HG03103 (cell line): ENCODE measurements around the gene STC2.

ENCODE experiments used
- ATAC-seq: cut with Tn5 transposase; IDR thresholded peaks from one replicate; pipeline ENCODE4 v1.9.1; 2021; ENCODE audit warnings: low read depth; ENCODE audit not compliant: unreplicated experiment

STC2 gene

GRCh38 chr5:173314166-173314952 is 13.9 kb downstream of the STC2 start:
- no peak for ATAC-seq

GRCh38 chr5:173313351-173313801 is 14.8 kb downstream of the STC2 start:
- no peak for ATAC-seq

GRCh38 chr5:173312821-173313220 is 15.4 kb downstream of the STC2 start:
- no peak for ATAC-seq

GRCh38 chr5:173311818-173312585 is 16.2 kb downstream of the STC2 start:
- ATAC-seq = no peak

- ATAC-seq = no peak
These were observed 17.1 kb downstream of the STC2 start for GRCh38 chr5:173310861-173311785.

GRCh38 chr5:173310218-173310769 is 17.9 kb downstream of the STC2 start:
- no peak for ATAC-seq

GRCh38 chr5:173309731-173310130 is 18.5 kb downstream of the STC2 start:
- ATAC-seq = no peak

GRCh38 chr5:173308226-173308625 is 20.0 kb downstream of the STC2 start:
- ATAC-seq = no peak

- no peak for ATAC-seq
These were observed 20.5 kb downstream of the STC2 start for GRCh38 chr5:173307695-173308094.

- no peak for ATAC-seq
These were observed 21.5 kb downstream of the STC2 start for GRCh38 chr5:173306695-173307094.

- no peak for ATAC-seq
These were observed 23.6 kb downstream of the STC2 start for GRCh38 chr5:173304591-173304988.

GRCh38 chr5:173303878-173304590 is 24.2 kb downstream of the STC2 start:
- ATAC-seq = no peak

GRCh38 chr5:173302546-173303155 is 25.6 kb downstream of the STC2 start:
- ATAC-seq = no peak

GRCh38 chr5:173301695-173302545 is 26.3 kb downstream of the STC2 start:
- ATAC-seq = no peak

- ATAC-seq = no peak
These were observed 27.7 kb downstream of the STC2 start for GRCh38 chr5:173300389-173301047.

GRCh38 chr5:173299820-173300219 is 28.4 kb downstream of the STC2 start:
- no peak for ATAC-seq

- no peak for ATAC-seq
These were observed 29.8 kb downstream of the STC2 start for GRCh38 chr5:173298213-173298926.
